ENCODE measurements around the gene CHD6.

- TF ChIP-seq EZH2 (IDR thresholded peaks at IDR 0.05; ENCODE audit: borderline replicate concordance, low read depth, low read length, poor library complexity, severe bottlenecking) (no peak), CTCF (conservative IDR thresholded peaks at IDR 0.05; ENCODE audit: low read depth, low read length) (no peak)
These were observed 123.7 kb downstream of the CHD6 start for GRCh38 chr20:41494451-41494850.

All from A673 (cell line).